AG09309 (cell line): ENCODE results near the gene LCE3B.

Experiments
- DNase-seq: peaks from one replicate; pipeline ENCODE4 v3.0.0-alpha.2; 2010; ENCODE audit warnings: low read depth
- H3K4me3 ChIP-seq: 2 replicates; pipeline ENCODE4 v1.5.1; 2011; ENCODE audit warnings: mild to moderate bottlenecking, low read depth, low read length, moderate library complexity; ENCODE audit not compliant: control insufficient read depth
- CTCF ChIP-seq: IDR thresholded peaks from 2 replicates; pipeline ENCODE4 v1.5.1; 2011; ENCODE audit warnings: mild to moderate bottlenecking, low read depth, low read length, inconsistent platforms; ENCODE audit not compliant: insufficient read depth, control insufficient read depth; ENCODE audit errors: missing control alignments

LCE3B gene

GRCh38 chr1:152582647-152583046, 31.0 kb upstream of the LCE3B start:
- H3K4me3 ChIP-seq: no peak overlapping the region
- TF ChIP-seq CTCF: no peak
- DNase-seq: no peak

GRCh38 chr1:152585586-152585985, 28.0 kb upstream of the LCE3B start:
- no peak overlapping the region for H3K4me3 ChIP-seq
- no peak for TF ChIP-seq CTCF
- no peak for DNase-seq

GRCh38 chr1:152596986-152597385, 16.6 kb upstream of the LCE3B start:
- no peak for TF ChIP-seq CTCF
- H3K4me3 ChIP-seq: no peak overlapping the region
- DNase-seq: no peak

GRCh38 chr1:152599934-152600333, 13.7 kb upstream of the LCE3B start, which contains the start of gene LCE3C:
Gene LCE3C (plus strand): TSS chr1:152600234. CDS start chr1:152600732, 498 bp downstream.
- H3K4me3 ChIP-seq: no peak within 1 kb of the TSS
- TF ChIP-seq CTCF: no peak
- DNase-seq: no peak

- DNase-seq: no peak
- no peak for TF ChIP-seq CTCF
- no peak overlapping the region for H3K4me3 ChIP-seq
These were observed 8.4 kb downstream of the LCE3B start for GRCh38 chr1:152621993-152622392.

GRCh38 chr1:152622803-152623202, 9.2 kb downstream of the LCE3B start, which contains the start of gene LCE3A:
Gene LCE3A (minus strand): TSS chr1:152623103. CDS start chr1:152623103, 0 bp downstream.
- H3K4me3 ChIP-seq: no peak within 1 kb of the TSS
- no peak for TF ChIP-seq CTCF
- no peak for DNase-seq
